Gastroesophageal sphincter (tissue), 4 donors: Measurements from ENCODE around the gene JAK3. TPM values are rescaled to one million over a fixed set of nuclear protein-coding genes. Genes with fewer than 3 reads are reported as not detected.

Experiments
- ATAC-seq: fragments of 150-250 bp; one replicate; pipeline ENCODE4 v1.9.1; 2016; ENCODE audit warnings: mild to moderate bottlenecking, moderate library complexity
- H3K27ac ChIP-seq, 4 donors: fragments of 200-600 bp; sonication (generic) in 3 of 4; 1 replicate in 3 of 4; 2 replicates in 1 of 4; pipeline ENCODE4 v1.5.1; 2016 to 2019
- H3K27me3 ChIP-seq: fragments of 200-600 bp; sonication (generic); one replicate; pipeline ENCODE4 v1.5.1; 2019
- H3K36me3 ChIP-seq, 2 donors: fragments of 200-600 bp; sonication (generic); one replicate each; pipeline ENCODE4 v1.5.1; 2019; ENCODE audit warnings: control low read depth in 1 of 2
- H3K4me1 ChIP-seq, 3 donors: fragments of 200-600 bp; sonication (generic); 1 replicate in 2 of 3; 2 replicates in 1 of 3; pipeline ENCODE4 v1.5.1; 2016 to 2019; ENCODE audit warnings: control low read depth in 2 of 3
- H3K4me3 ChIP-seq, 2 donors: fragments of 200-600 bp; sonication (generic); one replicate each; pipeline ENCODE4 v1.5.1; 2019; ENCODE audit warnings: mild to moderate bottlenecking in 1 of 2, moderate library complexity in 1 of 2
- H3K9me3 ChIP-seq, 3 donors: fragments of 200-600 bp; sonication (generic); one replicate each; pipeline ENCODE4 v1.5.1; 2017 to 2019; ENCODE audit warnings: control low read depth in 2 of 3
- EP300 ChIP-seq: sonication (generic); formaldehyde crosslinking; IDR thresholded peaks from one replicate; pipeline ENCODE4 v1.6.1; 2017; ENCODE audit warnings: antibody characterized with exemption, mild to moderate bottlenecking
- POLR2A ChIP-seq, 2 donors: fragments of 450-650 bp; IDR thresholded peaks; one replicate each; pipeline ENCODE4 v1.6.1; 2017; ENCODE audit warnings: antibody characterized with exemption in 2 of 2, mild to moderate bottlenecking in 2 of 2, moderate library complexity in 1 of 2
- POLR2AphosphoS5 ChIP-seq: sonication (generic); formaldehyde crosslinking; IDR thresholded peaks from one replicate; pipeline ENCODE4 v1.6.1; 2017; ENCODE audit warnings: antibody characterized with exemption
- WGBS, 2 donors: methylation state at CpG; one replicate each; pipeline ENCODE4 v1.1.5; 2018; ENCODE audit warnings: low coverage in 1 of 2; 5-methylcytosine and 5-hydroxymethylcytosine counted together
- total RNA-seq, 4 donors: library from RNA; depleted of rRNA; stranded (reverse); fragments of >200 nt; gene quantifications; one replicate each; pipeline ENCODE4 v1.1.0, GENCODE V29; 2016
- TF ChIP-seq, protein P1 (sequence below), 4 experiments: fragments of 200-600 bp in 2 of 4; fragments of 450-650 bp in 2 of 4; sonication (generic) in 1 of 4; IDR thresholded peaks; one replicate each; pipeline ENCODE4 v1.5.1; 2017 to 2019; ENCODE audit warnings: antibody characterized with exemption in 4 of 4, mild to moderate bottlenecking in 2 of 4, moderate library complexity in 2 of 4

The JAK3 gene
- total RNA-seq, 4 donors from 2014 or later, result 1.2 to 5.9 (median 2.3) TPM

DNA sequence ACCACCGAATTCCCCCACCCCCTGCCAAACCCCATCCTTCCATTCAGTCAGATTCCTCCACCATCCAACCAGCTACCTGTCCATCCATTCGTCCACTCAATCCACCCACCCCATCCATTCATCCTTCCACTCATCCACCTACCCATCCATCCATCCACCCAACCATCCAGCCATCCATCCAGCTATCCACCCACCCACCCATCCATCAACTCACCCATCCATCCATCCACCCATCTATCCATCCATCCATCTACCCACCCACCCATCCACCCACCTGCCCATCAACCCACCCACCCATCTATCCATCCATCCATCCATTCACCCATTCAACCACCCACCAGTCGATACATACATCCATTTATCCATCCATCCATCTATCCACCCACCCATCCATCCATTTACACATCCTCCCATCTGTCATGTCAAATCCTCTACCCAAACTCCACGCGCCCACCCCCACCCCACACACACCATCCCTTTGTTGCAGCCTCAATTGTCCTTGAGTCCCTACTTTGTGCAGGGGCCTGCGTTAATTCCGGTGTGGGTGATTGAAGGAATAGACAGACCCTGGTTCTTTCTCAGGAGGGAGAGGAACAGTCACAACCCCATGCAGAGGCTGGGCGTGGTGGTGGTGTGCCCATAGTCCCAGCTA lies 18.7 kb upstream of the JAK3 start:
- TF ChIP-seq, protein P1, sequence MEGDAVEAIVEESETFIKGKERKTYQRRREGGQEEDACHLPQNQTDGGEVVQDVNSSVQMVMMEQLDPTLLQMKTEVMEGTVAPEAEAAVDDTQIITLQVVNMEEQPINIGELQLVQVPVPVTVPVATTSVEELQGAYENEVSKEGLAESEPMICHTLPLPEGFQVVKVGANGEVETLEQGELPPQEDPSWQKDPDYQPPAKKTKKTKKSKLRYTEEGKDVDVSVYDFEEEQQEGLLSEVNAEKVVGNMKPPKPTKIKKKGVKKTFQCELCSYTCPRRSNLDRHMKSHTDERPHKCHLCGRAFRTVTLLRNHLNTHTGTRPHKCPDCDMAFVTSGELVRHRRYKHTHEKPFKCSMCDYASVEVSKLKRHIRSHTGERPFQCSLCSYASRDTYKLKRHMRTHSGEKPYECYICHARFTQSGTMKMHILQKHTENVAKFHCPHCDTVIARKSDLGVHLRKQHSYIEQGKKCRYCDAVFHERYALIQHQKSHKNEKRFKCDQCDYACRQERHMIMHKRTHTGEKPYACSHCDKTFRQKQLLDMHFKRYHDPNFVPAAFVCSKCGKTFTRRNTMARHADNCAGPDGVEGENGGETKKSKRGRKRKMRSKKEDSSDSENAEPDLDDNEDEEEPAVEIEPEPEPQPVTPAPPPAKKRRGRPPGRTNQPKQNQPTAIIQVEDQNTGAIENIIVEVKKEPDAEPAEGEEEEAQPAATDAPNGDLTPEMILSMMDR (IDR thresholded peaks at IDR 0.05), result no peak
- no peak for TF ChIP-seq POLR2A (IDR thresholded peaks at IDR 0.05)
- TF ChIP-seq EP300, result no peak
- no peak for TF ChIP-seq POLR2AphosphoS5
- H3K36me3 ChIP-seq, result peaks cover 0 to 49% of the 10 kb centered on the region in 2 donors
- H3K27me3 ChIP-seq, result peaks cover 22% of the 10 kb centered on the region
- H3K9me3 ChIP-seq, result no peaks in the 10 kb centered on the region
- ATAC-seq, result no peak
- H3K4me3 ChIP-seq, result no peak overlapping the region
- peaks cover 0 to 21% (median 0%) of the 10 kb centered on the region in 3 donors for H3K4me1 ChIP-seq
- H3K27ac ChIP-seq, result peak overlapping the region in 1 of 4 donors; percentile 13
- whole genome bisulfite sequencing, 2 donors, result 82 to 91% methylated on average over 3 to 7 of the region's 8 CpGs

DNA sequence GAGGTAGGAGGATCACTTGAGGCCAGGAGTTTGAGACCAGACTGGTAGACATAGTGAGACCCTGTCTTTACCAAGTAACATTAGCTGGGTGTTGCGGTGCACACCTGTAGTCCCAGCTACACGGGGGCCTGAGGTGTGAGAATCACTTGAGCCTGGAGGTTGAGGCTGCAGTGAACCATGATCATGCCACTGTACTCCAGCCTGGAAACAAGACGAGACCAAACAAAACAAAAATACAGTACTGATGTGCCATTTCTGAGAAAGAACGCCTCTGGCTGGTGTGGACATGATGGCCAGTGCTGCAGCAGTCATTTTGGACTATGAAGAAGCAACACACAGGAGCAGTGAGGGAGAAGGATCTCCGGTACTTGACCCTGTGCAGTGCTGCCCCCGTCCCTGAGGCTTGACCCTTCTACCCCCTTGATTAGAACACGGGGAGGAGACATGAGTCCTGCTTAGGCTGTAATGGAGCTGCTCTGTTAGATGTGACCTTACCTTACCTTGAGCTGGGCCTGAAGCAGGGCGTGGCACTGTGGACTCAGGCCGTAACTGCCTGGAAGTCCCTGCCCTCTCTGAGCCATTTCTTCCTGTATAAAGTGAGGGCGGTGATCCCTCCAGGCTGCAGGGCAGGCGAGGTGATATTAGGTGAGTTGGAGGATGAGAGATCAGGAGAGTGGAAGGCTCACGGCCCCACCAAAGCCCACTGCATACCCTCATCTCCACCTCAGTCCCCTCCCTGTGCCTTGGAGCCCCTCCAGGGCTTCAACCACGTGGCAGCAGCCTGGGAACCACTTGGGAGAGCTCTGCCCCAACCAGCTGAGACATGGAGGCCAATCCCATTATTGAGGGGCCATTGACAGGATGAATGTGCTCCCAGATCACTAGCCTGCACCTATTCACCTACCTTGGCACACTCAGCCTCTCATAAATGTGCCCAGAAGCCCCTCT lies 17.9 kb upstream of the JAK3 start:
- TF ChIP-seq POLR2AphosphoS5 (peak; percentile 43), EP300 (no peak), POLR2A (IDR thresholded peaks at IDR 0.05) (no peak)
- Histone ChIP-seq H3K27me3 (peaks cover 14% of the 10 kb centered on the region), H3K36me3 (peaks cover 0 to 52% of the 10 kb centered on the region in 2 donors), H3K4me3 (no peak overlapping the region), H3K27ac (peak overlapping the region in 1 of 4 donors; percentile 13), H3K4me1 (peaks cover 0 to 29% (median 5%) of the 10 kb centered on the region in 3 donors), H3K9me3 (no peaks in the 10 kb centered on the region)
- no peak for ATAC-seq
- WGBS, 2 donors, result 60 to 73% methylated on average over 3 to 7 of the region's 13 CpGs

DNA sequence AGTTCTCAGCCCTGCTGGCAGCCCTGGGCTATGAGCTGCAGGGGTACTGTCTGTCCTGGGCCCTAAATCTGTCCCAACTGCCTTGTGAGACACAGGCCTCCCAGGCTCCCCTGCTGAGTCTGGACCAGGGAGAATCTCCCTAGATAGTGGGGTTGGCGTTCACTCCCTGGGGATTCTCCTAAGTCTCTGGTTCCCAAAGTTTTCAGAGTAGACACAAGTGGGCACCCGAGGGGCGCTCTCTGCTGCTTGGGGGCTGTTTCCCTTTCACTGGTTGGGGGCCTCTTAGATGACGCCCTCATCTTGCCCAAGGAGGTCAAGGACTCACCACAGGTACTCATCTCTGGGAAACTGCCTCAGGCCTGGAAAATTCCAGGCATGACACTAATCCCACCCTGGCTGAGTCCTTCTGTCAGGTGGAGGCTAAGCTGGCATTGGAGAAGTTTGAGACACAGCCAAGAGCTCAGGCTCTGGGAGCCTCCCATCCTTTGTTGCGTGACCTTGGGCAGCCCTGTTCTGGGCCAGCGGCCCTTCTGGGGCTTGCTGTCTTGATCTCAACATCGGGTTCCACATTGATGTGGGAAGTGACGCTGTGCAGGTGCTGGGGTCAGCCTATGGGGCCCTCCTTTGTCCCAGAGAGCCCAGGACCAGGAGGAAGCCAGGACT lies 15.9 kb upstream of the JAK3 start:
- Histone ChIP-seq H3K9me3 (no peaks in the 10 kb centered on the region), H3K4me1 (peaks cover 0 to 35% (median 8%) of the 10 kb centered on the region in 3 donors), H3K27me3 (no peaks in the 10 kb centered on the region), H3K4me3 (no peak overlapping the region), H3K27ac (no peak overlapping the region), H3K36me3 (peaks cover 0 to 52% of the 10 kb centered on the region in 2 donors)
- TF ChIP-seq POLR2AphosphoS5, result no peak
- TF ChIP-seq, protein P1 (IDR thresholded peaks at IDR 0.05), result no peak
- TF ChIP-seq EP300, result no peak
- TF ChIP-seq POLR2A (IDR thresholded peaks at IDR 0.05), result no peak
- 60% methylated on average over 1 of the region's 8 CpGs; no CpG with 5 or more reads in 1 of the 2 donors for WGBS, 2 donors
- no peak for ATAC-seq

DNA sequence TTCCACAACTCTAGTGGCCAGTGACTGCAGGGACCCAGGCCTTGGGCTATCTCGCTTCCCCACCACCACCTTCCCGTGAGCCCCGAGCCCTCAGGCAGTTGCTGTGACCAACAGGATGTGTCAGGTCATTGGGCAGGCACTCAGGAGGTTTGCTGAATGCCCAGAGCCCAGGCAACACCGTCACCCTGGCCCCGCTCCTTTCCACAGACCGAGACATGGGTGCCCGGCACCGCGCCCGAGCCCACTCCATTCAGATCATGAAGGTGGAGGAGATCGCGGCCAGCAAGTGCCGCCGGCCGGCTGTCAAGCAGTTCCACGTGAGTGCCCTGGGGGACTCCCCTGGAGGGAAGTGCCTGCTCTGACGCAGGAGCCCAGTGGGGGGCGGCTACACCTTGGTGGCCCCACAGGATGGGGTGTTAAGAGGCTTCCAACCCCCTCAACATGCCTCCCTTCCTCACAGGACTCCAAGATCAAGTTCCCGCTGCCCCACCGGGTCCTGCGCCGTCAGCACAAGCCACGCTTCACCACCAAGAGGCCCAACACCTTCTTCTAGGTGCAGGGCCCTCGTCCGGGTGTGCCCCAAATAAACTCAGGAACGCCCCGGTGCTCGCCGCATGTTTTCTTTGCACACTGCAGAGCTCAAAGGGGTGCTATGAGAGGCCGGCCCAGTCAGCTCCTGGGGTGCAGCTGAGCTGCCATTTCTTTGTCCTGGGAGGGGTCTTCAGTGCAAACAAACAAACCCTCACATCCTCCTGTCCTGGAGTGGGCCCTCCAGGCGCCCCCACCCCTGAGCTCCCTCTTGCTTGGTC lies 15.1 kb upstream of the JAK3 start:
- Histone ChIP-seq H3K36me3 (peaks cover 0 to 52% of the 10 kb centered on the region in 2 donors), H3K4me3 (no peak overlapping the region), H3K27me3 (no peaks in the 10 kb centered on the region), H3K4me1 (peaks cover 0 to 35% (median 8%) of the 10 kb centered on the region in 3 donors), H3K27ac (no peak overlapping the region), H3K9me3 (no peaks in the 10 kb centered on the region)
- ATAC-seq, result no peak
- WGBS, 2 donors, result 100% methylated on average over 2 of the region's 31 CpGs; no CpG with 5 or more reads in 1 of the 2 donors
- TF ChIP-seq POLR2A (IDR thresholded peaks at IDR 0.05) (no peak), EP300 (no peak), POLR2AphosphoS5 (no peak)
- TF ChIP-seq, protein P1 (IDR thresholded peaks at IDR 0.05), result no peak
